ENCODE data around the gene CD2. TPM values are rescaled to one million over a fixed set of nuclear protein-coding genes. Genes with fewer than 3 reads are reported as not detected.

Gene CD2
- total RNA-seq, 1 donor from 2014 or later: 8.3 TPM

DNA sequence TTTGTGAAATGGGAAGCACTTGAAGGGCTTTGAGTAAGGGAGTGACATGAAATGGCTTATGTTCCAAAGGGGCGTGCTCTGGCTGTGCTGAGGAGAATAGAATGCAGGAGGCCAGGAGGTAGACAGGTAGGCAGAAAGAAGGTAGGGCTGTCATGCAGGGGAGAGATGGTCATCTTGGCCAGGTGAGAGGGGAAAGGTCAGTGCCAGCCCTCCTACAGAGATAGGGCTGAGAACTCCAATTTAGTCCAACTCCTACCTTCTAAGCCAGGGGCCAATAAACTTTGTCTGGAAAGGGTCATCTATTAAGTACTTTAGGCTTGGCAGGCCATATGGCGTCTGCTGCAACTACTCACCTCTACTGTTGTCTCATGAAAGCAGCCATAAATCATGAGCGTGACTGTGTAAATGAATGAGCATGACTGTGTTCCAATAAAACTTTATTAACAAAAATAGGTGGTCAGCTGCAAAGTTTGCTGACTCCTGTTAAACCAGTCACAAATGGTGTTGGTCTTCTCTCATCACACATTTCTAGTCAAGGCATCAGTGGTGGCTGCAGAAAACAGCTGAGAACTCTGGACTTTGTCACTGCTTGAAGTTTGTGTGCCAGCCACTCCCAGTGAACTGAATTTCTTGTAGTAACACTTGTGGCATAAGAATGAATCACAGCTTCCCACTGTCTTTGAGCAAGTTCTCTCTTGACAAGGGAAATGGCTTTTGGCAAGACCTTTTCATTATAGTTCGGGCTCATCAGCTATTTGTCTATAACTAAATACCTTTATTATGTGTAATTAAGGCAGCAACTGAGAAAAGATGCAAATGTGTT, 32.0 kb upstream of the CD2 start:
- intact Hi-C loops (cut with DNase I): no loop called here
- H3K36me3 ChIP-seq: no peaks in the 10 kb centered on the region
- DNase-seq (ENCODE audit: extremely low spot score in 2 of 2): peak in 1 of 2 donors; percentile 81
- no peaks in the 10 kb centered on the region for H3K4me1 ChIP-seq
- no peaks in the 10 kb centered on the region for H3K27me3 ChIP-seq
- TF ChIP-seq POLR2A (IDR thresholded peaks at IDR 0.05) (no peak), POLR2AphosphoS5 (IDR thresholded peaks at IDR 0.05; ENCODE audit: insufficient read depth in 1 of 2, low read depth in 1 of 2) (peak in 1 of 2 donors; percentile 60)
- no peak overlapping the region for H3K4me3 ChIP-seq
- peak overlapping the region; percentile 20 for H3K27ac ChIP-seq
- no peaks in the 10 kb centered on the region for H3K9me3 ChIP-seq

DNA sequence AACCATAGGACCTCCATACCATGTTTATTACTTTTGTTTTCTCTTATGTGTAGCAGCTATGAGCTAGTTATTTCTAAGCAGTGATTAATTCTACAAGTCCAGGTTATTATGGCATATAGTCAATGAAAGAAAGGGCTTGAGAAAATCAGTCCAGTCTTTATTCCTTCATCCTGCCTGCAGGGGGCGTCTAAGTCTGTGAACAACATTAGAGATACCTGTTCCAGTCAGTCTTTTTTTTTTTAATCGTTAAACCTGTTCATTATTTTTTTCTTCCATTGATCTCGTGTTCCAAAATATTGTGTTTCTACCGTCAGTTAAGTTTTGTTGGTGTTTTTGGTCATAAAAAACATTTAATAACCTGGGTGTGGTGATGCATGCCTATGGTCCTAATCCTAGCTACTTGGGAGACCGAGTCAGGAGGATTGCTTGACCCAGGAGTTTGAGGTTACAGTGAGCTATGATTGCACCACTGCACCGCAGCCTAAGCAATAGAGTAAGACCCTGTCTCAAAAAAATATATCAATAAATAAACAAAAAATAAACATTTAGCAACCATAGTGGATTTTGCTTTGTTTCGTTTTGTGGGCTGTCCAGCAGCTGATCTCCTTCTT, 29.4 kb upstream of the CD2 start:
- no peaks in the 10 kb centered on the region for H3K9me3 ChIP-seq
- no peaks in the 10 kb centered on the region for H3K36me3 ChIP-seq
- no peak overlapping the region for H3K27ac ChIP-seq
- H3K4me3 ChIP-seq: no peak overlapping the region
- TF ChIP-seq, protein P1, sequence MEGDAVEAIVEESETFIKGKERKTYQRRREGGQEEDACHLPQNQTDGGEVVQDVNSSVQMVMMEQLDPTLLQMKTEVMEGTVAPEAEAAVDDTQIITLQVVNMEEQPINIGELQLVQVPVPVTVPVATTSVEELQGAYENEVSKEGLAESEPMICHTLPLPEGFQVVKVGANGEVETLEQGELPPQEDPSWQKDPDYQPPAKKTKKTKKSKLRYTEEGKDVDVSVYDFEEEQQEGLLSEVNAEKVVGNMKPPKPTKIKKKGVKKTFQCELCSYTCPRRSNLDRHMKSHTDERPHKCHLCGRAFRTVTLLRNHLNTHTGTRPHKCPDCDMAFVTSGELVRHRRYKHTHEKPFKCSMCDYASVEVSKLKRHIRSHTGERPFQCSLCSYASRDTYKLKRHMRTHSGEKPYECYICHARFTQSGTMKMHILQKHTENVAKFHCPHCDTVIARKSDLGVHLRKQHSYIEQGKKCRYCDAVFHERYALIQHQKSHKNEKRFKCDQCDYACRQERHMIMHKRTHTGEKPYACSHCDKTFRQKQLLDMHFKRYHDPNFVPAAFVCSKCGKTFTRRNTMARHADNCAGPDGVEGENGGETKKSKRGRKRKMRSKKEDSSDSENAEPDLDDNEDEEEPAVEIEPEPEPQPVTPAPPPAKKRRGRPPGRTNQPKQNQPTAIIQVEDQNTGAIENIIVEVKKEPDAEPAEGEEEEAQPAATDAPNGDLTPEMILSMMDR (IDR thresholded peaks at IDR 0.05): peak; percentile 30 to 42 (median 40)
- no peak for TF ChIP-seq POLR2A (IDR thresholded peaks at IDR 0.05)
- H3K27me3 ChIP-seq: no peaks in the 10 kb centered on the region
- DNase-seq (ENCODE audit: extremely low spot score in 2 of 2): no peak
- H3K4me1 ChIP-seq: no peaks in the 10 kb centered on the region
- intact Hi-C loops (cut with DNase I): no loop called here

DNA sequence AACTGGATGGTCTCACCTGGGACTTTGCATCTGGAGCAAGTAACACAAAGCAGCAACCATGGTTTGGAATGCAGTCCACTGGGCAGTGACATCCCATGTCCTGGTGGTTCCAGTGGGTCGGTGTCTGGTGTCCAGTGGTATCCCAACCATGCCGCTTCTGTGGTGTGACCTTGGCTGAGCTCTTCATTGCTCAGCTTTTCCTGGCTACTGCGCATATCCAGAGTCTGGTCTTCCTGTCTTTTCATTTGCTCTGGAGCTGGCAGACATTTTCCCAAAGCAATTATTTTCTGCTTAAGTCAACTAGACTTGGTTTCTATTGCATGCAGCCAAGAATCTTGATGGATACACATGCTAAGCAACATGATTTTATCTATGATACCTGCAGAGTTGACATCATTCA, 28.4 kb upstream of the CD2 start:
- intact Hi-C loops (cut with DNase I): no loop called here
- Histone ChIP-seq H3K27ac (no peak overlapping the region), H3K27me3 (no peaks in the 10 kb centered on the region), H3K9me3 (no peaks in the 10 kb centered on the region), H3K4me1 (no peaks in the 10 kb centered on the region), H3K4me3 (no peak overlapping the region), H3K36me3 (no peaks in the 10 kb centered on the region)
- no peak for DNase-seq (ENCODE audit: extremely low spot score in 2 of 2)
- TF ChIP-seq POLR2A (IDR thresholded peaks at IDR 0.05) (no peak), POLR2AphosphoS5 (IDR thresholded peaks at IDR 0.05; ENCODE audit: insufficient read depth in 1 of 2, low read depth in 1 of 2) (no peak)
- TF ChIP-seq, protein P1 (IDR thresholded peaks at IDR 0.05): no peak

DNA sequence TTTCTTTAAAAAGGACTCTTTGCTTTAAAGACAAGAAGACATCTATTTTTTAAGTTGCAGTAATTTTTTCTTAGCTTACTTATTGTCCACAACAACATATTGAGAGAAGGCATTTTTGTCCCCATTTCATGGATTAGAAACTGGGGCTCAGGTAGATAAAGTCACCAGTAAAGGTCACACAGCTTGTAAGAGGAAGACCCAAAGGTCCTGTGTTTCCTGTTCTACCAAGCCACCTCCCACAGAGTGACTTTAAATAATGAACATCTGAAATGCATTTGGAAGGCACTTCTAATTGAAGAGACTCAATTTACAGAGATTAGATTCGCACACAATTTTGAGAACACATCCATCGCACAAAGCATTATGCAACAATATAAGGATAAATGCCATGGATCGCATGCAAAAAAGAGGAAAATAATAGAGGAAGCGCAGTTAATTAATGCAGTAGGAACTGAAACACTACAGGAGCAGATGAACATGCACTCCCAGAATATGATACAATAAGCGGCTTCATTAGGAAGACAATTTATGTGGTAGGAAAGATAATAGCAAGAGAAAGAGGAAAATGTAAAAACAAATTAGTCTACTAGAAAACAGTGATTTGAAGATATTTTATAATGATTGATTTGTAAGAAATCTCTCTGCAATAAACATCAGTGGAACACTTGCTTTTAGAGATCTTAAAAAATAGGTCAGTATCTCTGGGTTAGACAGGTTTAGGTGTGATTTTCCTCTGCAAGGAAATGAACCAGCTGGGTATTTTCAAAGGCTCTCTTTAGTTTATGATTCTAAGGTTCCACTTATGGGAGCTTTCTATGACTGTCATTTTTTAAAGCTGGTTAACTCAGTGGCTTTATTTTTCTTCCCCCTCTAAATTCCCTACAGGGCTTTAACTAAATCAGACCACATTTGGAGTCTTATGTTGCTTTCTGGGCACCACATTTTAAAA, 27.1 kb upstream of the CD2 start:
- Histone ChIP-seq H3K9me3 (no peaks in the 10 kb centered on the region), H3K4me1 (no peaks in the 10 kb centered on the region), H3K36me3 (no peaks in the 10 kb centered on the region), H3K4me3 (no peak overlapping the region), H3K27ac (no peak overlapping the region), H3K27me3 (no peaks in the 10 kb centered on the region)
- intact Hi-C loops (cut with DNase I): no loop called here
- TF ChIP-seq POLR2AphosphoS5 (IDR thresholded peaks at IDR 0.05; ENCODE audit: insufficient read depth in 1 of 2, low read depth in 1 of 2): no peak
- TF ChIP-seq, protein P1 (IDR thresholded peaks at IDR 0.05): no peak
- no peak for DNase-seq (ENCODE audit: extremely low spot score in 2 of 2)

DNA sequence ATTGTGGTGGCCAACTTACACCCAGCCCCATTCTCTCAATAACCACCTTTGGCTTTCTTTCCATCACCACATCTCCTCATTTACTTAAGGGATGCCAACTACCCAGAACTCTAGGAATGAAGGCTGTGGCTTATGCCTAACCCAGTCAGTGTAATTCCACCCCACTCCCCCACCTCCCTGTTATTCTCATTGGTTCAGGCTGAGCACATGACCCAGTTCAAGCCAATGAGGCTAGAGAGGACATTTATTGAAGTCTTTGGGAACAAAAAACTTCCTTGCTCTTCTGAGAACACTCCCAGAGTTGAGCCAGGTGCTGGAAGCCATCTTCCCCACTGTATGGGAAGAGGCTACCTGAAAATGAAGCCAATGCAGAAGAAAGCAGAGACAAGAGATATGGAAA, 22.8 kb upstream of the CD2 start:
- no peaks in the 10 kb centered on the region for H3K9me3 ChIP-seq
- no peak for DNase-seq (ENCODE audit: extremely low spot score in 2 of 2)
- no peaks in the 10 kb centered on the region for H3K36me3 ChIP-seq
- H3K4me3 ChIP-seq: no peak overlapping the region
- H3K4me1 ChIP-seq: no peaks in the 10 kb centered on the region
- H3K27ac ChIP-seq: no peak overlapping the region
- TF ChIP-seq, protein P1 (IDR thresholded peaks at IDR 0.05): no peak
- TF ChIP-seq POLR2AphosphoS5 (IDR thresholded peaks at IDR 0.05; ENCODE audit: insufficient read depth in 1 of 2, low read depth in 1 of 2) (no peak), POLR2A (IDR thresholded peaks at IDR 0.05) (no peak)
- intact Hi-C loops (cut with DNase I): no loop called here
- H3K27me3 ChIP-seq: no peaks in the 10 kb centered on the region
